ENCODE results near the gene DNAJB5. TPM values are rescaled to one million over a fixed set of nuclear protein-coding genes. Genes with fewer than 3 reads are reported as not detected.
"Not testable (repeated sequence)": the region's sequence is repeated elsewhere in the genome, so short reads cannot be mapped to it uniquely, and the experiment has no call there.

The DNAJB5 gene
- total and polyA plus RNA-seq, 9 donors = 5.7 to 23.0 (median 11.8) TPM

DNA sequence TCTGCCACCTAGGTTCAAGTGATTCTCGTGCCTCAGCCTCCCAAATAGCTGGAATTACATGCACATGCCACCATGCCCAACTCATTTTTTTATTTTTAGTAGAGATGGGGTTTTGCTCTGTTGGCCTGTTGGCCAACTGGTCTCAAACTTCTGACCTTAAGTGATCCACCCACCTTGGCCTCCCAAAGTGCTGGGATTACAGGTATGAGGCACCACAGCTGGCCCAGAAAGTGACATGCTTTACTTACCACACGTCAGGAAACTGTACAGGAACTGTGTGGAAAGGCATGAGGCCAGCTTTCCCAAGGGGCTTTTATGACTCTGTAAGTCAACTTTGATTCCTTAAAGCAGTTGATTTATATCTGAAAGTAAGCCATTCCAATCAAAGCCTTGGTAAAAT lies 25.0 kb downstream of the DNAJB5 start:
- Histone ChIP-seq H3K36me3 (no peaks in the 10 kb centered on the region), H3K4me3 (no peak overlapping the region), H3K4me1 (ENCODE audit: insufficient read depth) (no peaks in the 10 kb centered on the region), H3K27me3 (peaks cover 3% of the 10 kb centered on the region), H3K27ac (no peak overlapping the region), H3K9me3 (no peaks in the 10 kb centered on the region)
- no peak for DNase-seq
- intact Hi-C loops (cut with DNase I) = no loop called here
- 78 to 90% (median 82%) methylated on average over 2 of the region's 2 CpGs for WGBS, 3 donors
- TF ChIP-seq POLR2A (IDR thresholded peaks at IDR 0.05) (no peak), EP300 (IDR thresholded peaks at IDR 0.05) (no peak)
- TF ChIP-seq, protein P1, sequence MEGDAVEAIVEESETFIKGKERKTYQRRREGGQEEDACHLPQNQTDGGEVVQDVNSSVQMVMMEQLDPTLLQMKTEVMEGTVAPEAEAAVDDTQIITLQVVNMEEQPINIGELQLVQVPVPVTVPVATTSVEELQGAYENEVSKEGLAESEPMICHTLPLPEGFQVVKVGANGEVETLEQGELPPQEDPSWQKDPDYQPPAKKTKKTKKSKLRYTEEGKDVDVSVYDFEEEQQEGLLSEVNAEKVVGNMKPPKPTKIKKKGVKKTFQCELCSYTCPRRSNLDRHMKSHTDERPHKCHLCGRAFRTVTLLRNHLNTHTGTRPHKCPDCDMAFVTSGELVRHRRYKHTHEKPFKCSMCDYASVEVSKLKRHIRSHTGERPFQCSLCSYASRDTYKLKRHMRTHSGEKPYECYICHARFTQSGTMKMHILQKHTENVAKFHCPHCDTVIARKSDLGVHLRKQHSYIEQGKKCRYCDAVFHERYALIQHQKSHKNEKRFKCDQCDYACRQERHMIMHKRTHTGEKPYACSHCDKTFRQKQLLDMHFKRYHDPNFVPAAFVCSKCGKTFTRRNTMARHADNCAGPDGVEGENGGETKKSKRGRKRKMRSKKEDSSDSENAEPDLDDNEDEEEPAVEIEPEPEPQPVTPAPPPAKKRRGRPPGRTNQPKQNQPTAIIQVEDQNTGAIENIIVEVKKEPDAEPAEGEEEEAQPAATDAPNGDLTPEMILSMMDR (IDR thresholded peaks at IDR 0.05) = no peak

GRCh38 chr9:35023443-35023842 lies 33.9 kb downstream of the DNAJB5 start:
- H3K4me3 ChIP-seq; H3K36me3 ChIP-seq; DNase-seq; H3K4me1 ChIP-seq (ENCODE audit: insufficient read depth); H3K9me3 ChIP-seq; intact Hi-C loops (cut with DNase I); H3K27me3 ChIP-seq; H3K27ac ChIP-seq: not testable (repeated sequence)
- WGBS, 3 donors = 72 to 75% (median 73%) methylated on average over 5 of the region's 5 CpGs

DNA sequence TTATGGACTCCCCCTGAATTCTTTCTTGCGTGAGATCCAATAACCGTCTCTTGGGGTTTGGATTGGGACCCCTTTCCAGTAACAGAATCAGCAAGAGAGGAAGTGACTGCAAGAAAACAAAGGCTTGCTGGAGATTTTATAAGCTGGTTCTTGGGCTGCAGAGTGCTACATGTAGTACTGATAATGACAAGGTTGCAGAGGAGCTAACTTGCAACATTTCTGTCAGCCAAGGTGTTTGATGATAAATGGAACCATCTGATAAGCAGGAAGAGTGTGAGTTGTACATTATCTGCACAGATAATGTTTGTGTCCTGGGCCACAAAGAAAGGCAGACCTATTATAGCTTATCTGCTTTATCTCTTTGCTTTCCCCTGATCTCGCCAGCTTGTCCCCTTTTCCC lies 37.1 kb downstream of the DNAJB5 start:
- peak overlapping the region in 1 of 2 donors; percentile 35 for H3K27ac ChIP-seq
- no peaks in the 10 kb centered on the region for H3K36me3 ChIP-seq
- DNase-seq = no peak
- no peak for TF ChIP-seq POLR2A (IDR thresholded peaks at IDR 0.05)
- no peak overlapping the region for H3K4me3 ChIP-seq
- no peaks in the 10 kb centered on the region for H3K27me3 ChIP-seq
- H3K4me1 ChIP-seq (ENCODE audit: insufficient read depth) = peaks cover 8% of the 10 kb centered on the region
- H3K9me3 ChIP-seq = no peaks in the 10 kb centered on the region
- intact Hi-C loops (cut with DNase I) = no loop called here
- 38 to 45% (median 43%) methylated on average over 3 of the region's 3 CpGs for WGBS, 3 donors

DNA sequence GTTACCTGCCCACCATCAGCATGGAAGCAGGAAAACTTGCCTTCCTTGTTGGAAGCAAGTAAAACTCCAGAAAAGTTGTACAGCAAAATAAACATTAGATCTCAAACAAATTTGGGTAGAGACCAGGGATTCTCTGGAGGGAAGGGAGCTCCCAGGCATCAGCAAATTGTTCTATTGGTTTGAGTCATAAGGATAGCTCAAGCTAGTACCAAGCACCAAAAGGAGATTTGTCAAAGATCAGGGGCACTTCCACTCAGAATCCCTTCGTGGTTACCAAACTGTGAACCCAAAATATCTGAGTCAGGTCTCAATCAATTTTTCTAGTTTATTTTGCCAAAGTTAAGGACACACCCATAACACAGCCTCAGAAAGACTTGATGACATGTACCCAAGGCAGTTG lies 37.8 kb downstream of the DNAJB5 start:
- TF ChIP-seq, protein P1 (IDR thresholded peaks at IDR 0.05) = no peak
- TF ChIP-seq EP300 (IDR thresholded peaks at IDR 0.05) (no peak), POLR2A (IDR thresholded peaks at IDR 0.05) (no peak)
- Histone ChIP-seq H3K36me3 (no peaks in the 10 kb centered on the region), H3K9me3 (no peaks in the 10 kb centered on the region), H3K27me3 (no peaks in the 10 kb centered on the region), H3K27ac (peak overlapping the region in 1 of 2 donors; percentile 35), H3K4me1 (ENCODE audit: insufficient read depth) (peaks cover 8% of the 10 kb centered on the region), H3K4me3 (no peak overlapping the region)
- intact Hi-C loops (cut with DNase I) = no loop called here
- no peak for DNase-seq
- 65 to 78% (median 68%) methylated on average over 1 of the region's 1 CpG for WGBS, 3 donors

DNA sequence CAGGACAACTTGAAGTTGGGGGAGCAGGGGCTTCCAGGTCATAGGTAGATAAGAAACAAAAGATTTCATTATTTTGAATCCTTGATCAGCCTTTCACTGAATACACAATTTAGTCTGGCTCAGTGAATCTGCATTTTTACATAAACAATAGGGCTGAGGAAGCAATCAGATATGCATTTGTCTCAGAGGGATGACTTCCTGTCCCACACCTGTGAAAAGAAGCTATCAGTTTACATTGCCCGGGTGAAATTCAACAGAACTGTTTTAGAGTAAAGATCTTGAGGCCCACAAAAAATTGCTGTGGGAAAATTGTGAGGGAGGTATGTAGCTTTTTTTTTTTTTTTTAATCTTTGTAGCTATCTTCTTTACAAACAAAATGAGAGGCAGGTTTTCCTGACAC lies 38.3 kb downstream of the DNAJB5 start:
- Histone ChIP-seq H3K36me3 (no peaks in the 10 kb centered on the region), H3K4me1 (ENCODE audit: insufficient read depth) (peaks cover 8% of the 10 kb centered on the region), H3K9me3 (no peaks in the 10 kb centered on the region), H3K27me3 (no peaks in the 10 kb centered on the region), H3K27ac (no peak overlapping the region), H3K4me3 (no peak overlapping the region)
- intact Hi-C loops (cut with DNase I) = no loop called here
- DNase-seq = no peak
- TF ChIP-seq EP300 (IDR thresholded peaks at IDR 0.05) (no peak), POLR2A (IDR thresholded peaks at IDR 0.05) (no peak)
- TF ChIP-seq, protein P1 (IDR thresholded peaks at IDR 0.05) = no peak
- WGBS, 3 donors = 65 to 81% (median 66%) methylated on average over 1 of the region's 1 CpG

DNA sequence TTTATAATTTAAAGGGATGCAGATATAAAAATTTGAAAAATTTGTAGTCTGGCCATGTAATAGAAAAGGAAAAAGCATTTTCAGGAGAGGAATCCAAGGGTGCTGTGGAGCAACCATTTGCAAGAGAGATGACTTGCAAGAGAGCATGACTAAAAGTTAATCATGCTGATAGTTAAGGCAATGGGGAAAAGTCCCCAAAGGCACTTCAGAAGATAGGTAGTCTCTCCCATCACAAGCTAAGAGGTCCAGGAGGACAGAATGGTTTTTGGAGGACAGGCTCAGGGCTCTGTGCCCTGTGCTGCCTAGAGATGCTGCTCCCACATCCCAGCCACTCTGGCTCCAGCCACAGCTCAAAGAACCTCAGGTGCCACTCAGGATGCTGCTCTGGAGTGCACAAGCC lies 38.8 kb downstream of the DNAJB5 start:
- Histone ChIP-seq H3K9me3 (no peaks in the 10 kb centered on the region), H3K4me3 (no peak overlapping the region), H3K27ac (no peak overlapping the region), H3K4me1 (ENCODE audit: insufficient read depth) (peaks cover 8% of the 10 kb centered on the region), H3K36me3 (no peaks in the 10 kb centered on the region), H3K27me3 (no peaks in the 10 kb centered on the region)
- intact Hi-C loops (cut with DNase I) = no loop called here
- TF ChIP-seq POLR2A (IDR thresholded peaks at IDR 0.05) = no peak
- TF ChIP-seq, protein P1 (IDR thresholded peaks at IDR 0.05) = no peak
- TF ChIP-seq EP300 (IDR thresholded peaks at IDR 0.05) = no peak
- DNase-seq = no peak
